ENCODE results near the gene LTBP1. TPM values are rescaled to one million over a fixed set of nuclear protein-coding genes. Genes with fewer than 3 reads are reported as not detected.

LTBP1 gene
- total RNA-seq, 1 donor from 2014 or later: 36.0 TPM

DNA sequence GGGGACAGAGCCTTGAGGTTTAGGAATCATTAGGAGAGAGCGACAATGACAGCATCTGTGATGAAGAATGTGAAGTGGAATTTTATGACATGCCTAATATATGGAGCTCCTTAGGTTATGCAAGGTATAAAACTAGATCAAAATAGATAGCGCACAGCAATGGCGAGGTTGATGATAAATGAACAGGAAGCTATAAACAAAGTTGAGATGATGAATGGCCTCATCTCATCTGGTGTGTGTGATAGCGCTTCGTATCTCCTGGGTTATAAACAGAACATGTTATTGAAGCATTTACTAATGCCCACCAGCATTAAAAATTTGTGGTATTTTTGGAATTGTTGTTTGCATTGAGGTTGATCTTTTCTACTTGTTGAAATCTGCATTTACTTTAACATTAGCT is 231.5 kb downstream of the LTBP1 start:
- Histone ChIP-seq H3K4me1 (no peaks in the 10 kb centered on the region), H3K27ac (no peak overlapping the region), H3K9me3 (no peaks in the 10 kb centered on the region), H3K27me3 (no peaks in the 10 kb centered on the region), H3K4me3 (no peak overlapping the region), H3K36me3 (no peaks in the 10 kb centered on the region)
- intact Hi-C loops (cut with DNase I): no loop called here
- DNase-seq: no peak
- TF ChIP-seq, protein P1, sequence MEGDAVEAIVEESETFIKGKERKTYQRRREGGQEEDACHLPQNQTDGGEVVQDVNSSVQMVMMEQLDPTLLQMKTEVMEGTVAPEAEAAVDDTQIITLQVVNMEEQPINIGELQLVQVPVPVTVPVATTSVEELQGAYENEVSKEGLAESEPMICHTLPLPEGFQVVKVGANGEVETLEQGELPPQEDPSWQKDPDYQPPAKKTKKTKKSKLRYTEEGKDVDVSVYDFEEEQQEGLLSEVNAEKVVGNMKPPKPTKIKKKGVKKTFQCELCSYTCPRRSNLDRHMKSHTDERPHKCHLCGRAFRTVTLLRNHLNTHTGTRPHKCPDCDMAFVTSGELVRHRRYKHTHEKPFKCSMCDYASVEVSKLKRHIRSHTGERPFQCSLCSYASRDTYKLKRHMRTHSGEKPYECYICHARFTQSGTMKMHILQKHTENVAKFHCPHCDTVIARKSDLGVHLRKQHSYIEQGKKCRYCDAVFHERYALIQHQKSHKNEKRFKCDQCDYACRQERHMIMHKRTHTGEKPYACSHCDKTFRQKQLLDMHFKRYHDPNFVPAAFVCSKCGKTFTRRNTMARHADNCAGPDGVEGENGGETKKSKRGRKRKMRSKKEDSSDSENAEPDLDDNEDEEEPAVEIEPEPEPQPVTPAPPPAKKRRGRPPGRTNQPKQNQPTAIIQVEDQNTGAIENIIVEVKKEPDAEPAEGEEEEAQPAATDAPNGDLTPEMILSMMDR (IDR thresholded peaks at IDR 0.05): no peak
- no peak for ATAC-seq

DNA sequence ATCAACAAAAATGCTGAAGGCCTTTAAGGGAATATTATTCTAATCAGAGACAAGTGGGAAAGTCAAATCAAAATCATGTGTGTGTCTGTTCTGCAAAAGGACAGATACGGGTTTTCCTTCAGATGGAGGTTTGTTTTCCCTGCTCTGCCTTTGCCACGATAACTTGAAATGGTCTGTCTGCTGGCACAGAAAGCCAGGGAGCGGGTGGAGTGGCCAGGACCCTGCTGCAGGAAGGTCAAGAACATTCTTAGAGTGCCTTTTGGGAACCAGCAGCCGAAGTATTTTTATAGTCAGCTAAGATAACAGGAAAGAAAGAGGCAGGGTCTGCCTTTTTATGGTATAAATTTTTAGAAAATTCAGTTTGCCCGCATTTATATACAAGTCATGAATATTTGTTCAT is 234.2 kb downstream of the LTBP1 start:
- Histone ChIP-seq H3K27ac (no peak overlapping the region), H3K27me3 (no peaks in the 10 kb centered on the region), H3K4me3 (no peak overlapping the region), H3K36me3 (no peaks in the 10 kb centered on the region), H3K4me1 (no peaks in the 10 kb centered on the region), H3K9me3 (no peaks in the 10 kb centered on the region)
- no peak for DNase-seq
- intact Hi-C loops (cut with DNase I): no loop called here
- ATAC-seq: no peak
- TF ChIP-seq, protein P1 (IDR thresholded peaks at IDR 0.05): no peak

DNA sequence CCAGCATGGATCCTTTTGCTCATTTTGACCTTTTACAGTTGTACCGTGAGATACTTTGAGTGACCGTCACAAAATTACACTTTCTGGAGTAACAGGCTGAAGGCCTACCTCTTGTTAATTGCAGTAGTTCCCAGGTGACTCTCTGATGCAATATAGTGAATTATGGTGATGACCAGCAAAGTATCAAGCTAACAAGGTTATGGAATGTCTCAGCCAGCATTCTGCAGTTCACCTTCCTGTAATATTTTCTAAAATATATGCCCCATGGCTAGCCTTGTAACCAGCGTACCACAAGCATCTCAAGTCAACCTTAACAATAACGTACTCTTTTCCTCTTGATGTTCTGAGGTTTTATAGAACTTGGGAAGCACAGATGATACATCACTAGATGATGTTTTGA is 234.7 kb downstream of the LTBP1 start:
- Histone ChIP-seq H3K36me3 (no peaks in the 10 kb centered on the region), H3K4me3 (no peak overlapping the region), H3K27me3 (no peaks in the 10 kb centered on the region), H3K27ac (no peak overlapping the region), H3K9me3 (no peaks in the 10 kb centered on the region), H3K4me1 (no peaks in the 10 kb centered on the region)
- intact Hi-C loops (cut with DNase I): no loop called here
- TF ChIP-seq, protein P1 (IDR thresholded peaks at IDR 0.05): no peak
- ATAC-seq (no peak), DNase-seq (no peak)

DNA sequence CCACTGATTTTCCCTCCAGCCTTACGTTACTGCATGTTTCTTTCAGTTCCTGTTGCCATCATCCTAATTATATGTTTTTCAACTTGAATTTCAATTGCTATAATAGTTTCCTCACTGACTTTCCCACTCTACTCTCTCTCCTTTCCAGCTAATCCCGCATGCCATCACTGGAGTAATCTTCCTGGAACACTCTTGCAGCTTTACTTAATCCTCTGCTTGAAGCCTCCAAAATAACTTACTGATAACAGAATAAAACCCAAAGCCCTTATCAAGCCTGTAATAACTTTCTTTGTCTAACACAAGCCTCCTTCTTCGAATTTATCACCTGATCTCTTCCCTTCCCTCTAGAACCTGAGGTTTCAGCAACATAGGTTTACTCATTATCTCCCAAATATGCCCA is 237.3 kb downstream of the LTBP1 start:
- H3K27ac ChIP-seq: no peak overlapping the region
- intact Hi-C loops (cut with DNase I): no loop called here
- H3K4me1 ChIP-seq: no peaks in the 10 kb centered on the region
- H3K27me3 ChIP-seq: no peaks in the 10 kb centered on the region
- ATAC-seq (no peak), DNase-seq (no peak)
- TF ChIP-seq, protein P1 (IDR thresholded peaks at IDR 0.05): no peak
- H3K36me3 ChIP-seq: no peaks in the 10 kb centered on the region
- H3K4me3 ChIP-seq: no peak overlapping the region
- H3K9me3 ChIP-seq: no peaks in the 10 kb centered on the region

DNA sequence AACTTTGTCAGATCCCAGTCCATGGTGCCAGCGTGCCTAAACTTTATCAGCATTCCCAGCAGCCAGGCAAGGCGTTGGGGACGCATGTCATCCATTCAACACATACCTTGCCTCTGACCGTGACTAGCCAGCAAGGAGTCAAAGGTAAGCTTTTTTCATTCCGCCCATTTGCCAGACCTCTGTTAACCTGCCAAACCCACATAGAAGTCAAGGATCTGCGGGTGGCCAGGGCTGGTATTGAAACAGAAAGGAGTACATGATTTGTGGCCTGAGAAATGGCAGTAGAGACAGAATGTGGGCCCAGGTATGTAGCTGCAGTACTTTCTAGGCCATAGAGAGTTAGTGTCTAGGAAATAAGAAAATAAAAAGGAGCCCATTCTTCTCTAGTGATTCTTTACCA is 240.2 kb downstream of the LTBP1 start:
- Histone ChIP-seq H3K9me3 (no peaks in the 10 kb centered on the region), H3K27ac (no peak overlapping the region), H3K27me3 (no peaks in the 10 kb centered on the region), H3K4me3 (no peak overlapping the region), H3K36me3 (no peaks in the 10 kb centered on the region), H3K4me1 (no peaks in the 10 kb centered on the region)
- ATAC-seq: no peak
- intact Hi-C loops (cut with DNase I): no loop called here
- DNase-seq: no peak
- TF ChIP-seq, protein P1 (IDR thresholded peaks at IDR 0.05): no peak

DNA sequence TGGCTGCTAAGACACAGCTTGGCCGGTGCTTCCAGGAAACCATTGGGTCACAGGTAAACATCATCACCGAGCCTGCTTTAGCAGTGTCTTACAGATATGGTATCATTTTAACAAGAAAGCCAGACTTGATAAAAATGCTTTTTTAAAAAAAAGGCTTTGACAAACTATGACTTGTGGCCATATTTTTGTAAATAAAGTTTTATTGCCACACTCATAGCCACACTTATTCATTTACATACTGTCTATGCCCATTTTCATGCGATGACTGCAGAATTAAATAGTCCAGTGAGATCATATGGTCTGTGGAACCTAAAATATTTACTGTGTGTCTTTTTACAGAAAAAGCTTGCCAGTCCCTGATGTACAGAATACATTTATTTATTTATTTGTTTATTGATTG is 242.0 kb downstream of the LTBP1 start:
- no peaks in the 10 kb centered on the region for H3K27me3 ChIP-seq
- no peak overlapping the region for H3K4me3 ChIP-seq
- H3K4me1 ChIP-seq: no peaks in the 10 kb centered on the region
- TF ChIP-seq, protein P1 (IDR thresholded peaks at IDR 0.05): no peak
- H3K27ac ChIP-seq: no peak overlapping the region
- DNase-seq (no peak), ATAC-seq (no peak)
- intact Hi-C loops (cut with DNase I): no loop called here
- no peaks in the 10 kb centered on the region for H3K9me3 ChIP-seq
- no peaks in the 10 kb centered on the region for H3K36me3 ChIP-seq
